ENCODE results near the gene SAMD1. TPM values are rescaled to one million over a fixed set of nuclear protein-coding genes. Genes with fewer than 3 reads are reported as not detected.

The SAMD1 gene
- total RNA-seq = 10 to 100 TPM; 24.8 to 25.3 TPM
- total RNA-seq = 29.2 to 95.0 reads per million in 2 donors

DNA sequence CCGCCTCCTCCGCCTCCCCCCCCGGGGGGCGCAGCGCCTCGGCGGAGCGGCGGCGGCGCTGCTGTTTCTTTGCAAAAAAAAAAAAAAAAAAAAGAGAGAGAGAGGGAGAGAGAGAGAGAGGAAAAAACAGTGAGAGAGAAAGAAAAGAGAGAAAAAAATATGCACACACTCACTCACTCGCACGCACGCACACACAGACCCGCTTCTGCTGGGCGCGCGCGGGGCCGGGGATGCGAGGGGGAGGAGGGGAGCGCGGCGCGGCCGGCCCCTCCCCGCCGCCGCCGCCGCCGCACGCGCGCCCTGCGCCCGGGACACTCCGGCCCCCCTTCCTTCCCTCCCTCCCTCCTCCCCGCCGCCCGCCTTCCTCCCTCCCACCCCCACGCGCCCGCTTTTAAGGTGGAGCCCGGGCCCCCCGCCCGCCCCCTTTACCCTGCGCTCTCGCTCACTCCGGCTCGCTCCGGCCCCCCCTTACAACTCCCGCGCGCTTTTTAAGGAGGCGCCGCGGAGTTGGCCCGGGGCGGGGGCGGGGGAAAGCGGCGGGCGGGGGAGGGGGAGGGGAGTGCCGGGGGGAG lies at the start of gene SAMD1:
Gene SAMD1, minus strand, starts transcription at position 243 of the 572 bp plus-strand sequence.
- peak within 1 kb of the TSS; percentile 98 for H3K4me3 Mint-ChIP-seq
- DNase-seq (peak; percentile 58 to 83 (median 82)), ATAC-seq (peak; percentile 74)
- no peaks in the 10 kb centered on the region for H3K9me3 ChIP-seq (ENCODE audit: control insufficient read depth, low read length, poor library complexity, severe bottlenecking)
- peak within 1 kb of the TSS; percentile 95 for H3K27ac Mint-ChIP-seq
- H3K4me1 Mint-ChIP-seq = peaks cover 12% of the 10 kb centered on the region
- H3K36me3 Mint-ChIP-seq (ENCODE audit: low read depth) = peaks cover 3% of the 10 kb centered on the region
- no peaks in the 10 kb centered on the region for H3K27me3 Mint-ChIP-seq

DNA sequence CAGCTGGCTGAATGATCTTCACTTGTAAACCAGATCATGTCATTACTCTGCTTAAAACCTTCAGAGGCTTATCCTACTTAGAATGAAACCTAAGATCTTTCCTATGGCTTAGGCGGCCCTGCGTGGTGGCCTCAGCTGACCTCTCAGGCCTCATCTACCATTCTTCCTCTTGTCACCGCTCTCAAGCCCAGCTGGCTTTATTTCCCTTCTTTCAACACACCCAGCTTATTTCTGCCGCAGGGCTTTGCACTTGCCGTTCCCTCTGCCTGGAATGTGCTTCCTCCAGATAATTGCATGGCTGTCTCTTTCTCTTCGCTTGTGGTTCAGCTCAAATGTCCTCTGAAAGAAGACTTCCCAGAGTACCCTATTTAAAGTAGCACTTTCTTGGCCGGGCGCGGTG lies 49.4 kb upstream of the SAMD1 start:
- no peak for ATAC-seq
- H3K27me3 Mint-ChIP-seq = no peaks in the 10 kb centered on the region
- no peak overlapping the region for H3K4me3 Mint-ChIP-seq
- peaks cover 24% of the 10 kb centered on the region for H3K4me1 Mint-ChIP-seq
- no peaks in the 10 kb centered on the region for H3K9me3 ChIP-seq (ENCODE audit: control insufficient read depth, low read length, poor library complexity, severe bottlenecking)
- H3K36me3 Mint-ChIP-seq (ENCODE audit: low read depth) = peaks cover 7% of the 10 kb centered on the region
- no peak overlapping the region for H3K27ac Mint-ChIP-seq
- DNase-seq = no peak

GRCh38 chr19:14138576-14139265 lies 48.2 kb upstream of the SAMD1 start:
- no peak for ATAC-seq
- peaks cover 24% of the 10 kb centered on the region for H3K4me1 Mint-ChIP-seq

GRCh38 chr19:14136509-14137281 lies 46.1 kb upstream of the SAMD1 start, which contains the start of gene ASF1B:
Gene ASF1B (minus strand): TSS chr19:14136589. CDS start chr19:14136456, 133 bp downstream.
- peak within 1 kb of the TSS; percentile 99 for H3K4me3 Mint-ChIP-seq
- H3K9me3 ChIP-seq (ENCODE audit: control insufficient read depth, low read length, poor library complexity, severe bottlenecking) = no peaks in the 10 kb centered on the region
- peaks cover 19% of the 10 kb centered on the region for H3K4me1 Mint-ChIP-seq
- H3K36me3 Mint-ChIP-seq (ENCODE audit: low read depth) = peaks cover 7% of the 10 kb centered on the region
- DNase-seq (peak; percentile 94 to 98 (median 94)), ATAC-seq (peak; percentile 85)
- peak within 1 kb of the TSS; percentile 92 for H3K27ac Mint-ChIP-seq
- no peaks in the 10 kb centered on the region for H3K27me3 Mint-ChIP-seq

More at GRCh38 chr19:14138576-14139265, 48.2 kb upstream of the SAMD1 start:
- H3K9me3 ChIP-seq (ENCODE audit: control insufficient read depth, low read length, poor library complexity, severe bottlenecking) = no peaks in the 10 kb centered on the region
- H3K27me3 Mint-ChIP-seq = no peaks in the 10 kb centered on the region
- peaks cover 7% of the 10 kb centered on the region for H3K36me3 Mint-ChIP-seq (ENCODE audit: low read depth)
- peak overlapping the region; percentile 79 for H3K4me3 Mint-ChIP-seq
- peak overlapping the region; percentile 92 for H3K27ac Mint-ChIP-seq
- no peak for DNase-seq

- Mint-ChIP-seq H3K27me3 (no peaks in the 10 kb centered on the region), H3K4me1 (peaks cover 19% of the 10 kb centered on the region), H3K4me3 (peak overlapping the region; percentile 99), H3K36me3 (ENCODE audit: low read depth) (peaks cover 7% of the 10 kb centered on the region), H3K27ac (no peak overlapping the region)
- DNase-seq = no peak
- ATAC-seq = no peak
- no peaks in the 10 kb centered on the region for H3K9me3 ChIP-seq (ENCODE audit: control insufficient read depth, low read length, poor library complexity, severe bottlenecking)
These were observed 45.5 kb upstream of the SAMD1 start for GRCh38 chr19:14135985-14136508.

- H3K27ac Mint-ChIP-seq = no peak overlapping the region
- peaks cover 7% of the 10 kb centered on the region for H3K36me3 Mint-ChIP-seq (ENCODE audit: low read depth)
- no peak for ATAC-seq
- peak overlapping the region; percentile 99 for H3K4me3 Mint-ChIP-seq
- peaks cover 19% of the 10 kb centered on the region for H3K4me1 Mint-ChIP-seq
- no peaks in the 10 kb centered on the region for H3K27me3 Mint-ChIP-seq
- no peaks in the 10 kb centered on the region for H3K9me3 ChIP-seq (ENCODE audit: control insufficient read depth, low read length, poor library complexity, severe bottlenecking)
- DNase-seq = no peak
These were observed 44.8 kb upstream of the SAMD1 start for GRCh38 chr19:14135355-14135754.

- no peaks in the 10 kb centered on the region for H3K4me1 Mint-ChIP-seq
- no peak overlapping the region for H3K4me3 Mint-ChIP-seq
- H3K27me3 Mint-ChIP-seq = no peaks in the 10 kb centered on the region
- no peaks in the 10 kb centered on the region for H3K9me3 ChIP-seq (ENCODE audit: control insufficient read depth, low read length, poor library complexity, severe bottlenecking)
- DNase-seq (no peak), ATAC-seq (no peak)
- no peak overlapping the region for H3K27ac Mint-ChIP-seq
- H3K36me3 Mint-ChIP-seq (ENCODE audit: low read depth) = no peaks in the 10 kb centered on the region
These were observed 37.5 kb upstream of the SAMD1 start for GRCh38 chr19:14127929-14128509.

- H3K4me1 Mint-ChIP-seq = no peaks in the 10 kb centered on the region
- DNase-seq (no peak), ATAC-seq (no peak)
- H3K4me3 Mint-ChIP-seq = no peak overlapping the region
- H3K27ac Mint-ChIP-seq = no peak overlapping the region
- H3K9me3 ChIP-seq (ENCODE audit: control insufficient read depth, low read length, poor library complexity, severe bottlenecking) = no peaks in the 10 kb centered on the region
- no peaks in the 10 kb centered on the region for H3K27me3 Mint-ChIP-seq
- H3K36me3 Mint-ChIP-seq (ENCODE audit: low read depth) = no peaks in the 10 kb centered on the region
These were observed 36.6 kb upstream of the SAMD1 start for GRCh38 chr19:14127176-14127575.

DNA sequence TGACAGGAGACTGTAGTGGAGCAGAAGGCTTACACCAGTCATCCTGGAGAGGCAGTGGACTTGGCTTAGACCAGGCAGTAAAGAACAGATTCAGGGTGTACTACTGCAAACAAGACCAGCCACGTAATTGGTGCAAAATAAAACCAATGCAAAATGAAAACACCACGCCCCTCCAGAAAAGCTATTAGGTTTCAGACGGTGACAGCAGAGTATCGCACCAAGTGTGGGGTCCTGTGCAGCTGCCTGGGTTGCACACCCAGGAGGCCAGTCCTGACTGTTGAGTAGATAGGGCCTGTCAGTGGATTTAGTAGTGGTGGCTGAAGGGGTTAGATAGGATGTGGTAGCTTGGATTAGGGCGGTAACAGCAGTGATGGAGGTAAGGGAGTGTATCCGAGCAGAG lies 32.4 kb upstream of the SAMD1 start:
- peak overlapping the region; percentile 47 for H3K27ac Mint-ChIP-seq
- no peaks in the 10 kb centered on the region for H3K36me3 Mint-ChIP-seq (ENCODE audit: low read depth)
- ATAC-seq (no peak), DNase-seq (no peak)
- no peak overlapping the region for H3K4me3 Mint-ChIP-seq
- no peaks in the 10 kb centered on the region for H3K9me3 ChIP-seq (ENCODE audit: control insufficient read depth, low read length, poor library complexity, severe bottlenecking)
- H3K4me1 Mint-ChIP-seq = peaks cover 9% of the 10 kb centered on the region
- H3K27me3 Mint-ChIP-seq = no peaks in the 10 kb centered on the region

GRCh38 chr19:14120497-14120780 lies 29.9 kb upstream of the SAMD1 start:
- Mint-ChIP-seq H3K4me3 (no peak overlapping the region), H3K36me3 (ENCODE audit: low read depth) (no peaks in the 10 kb centered on the region), H3K4me1 (peaks cover 26% of the 10 kb centered on the region), H3K27me3 (no peaks in the 10 kb centered on the region), H3K27ac (no peak overlapping the region)
- no peaks in the 10 kb centered on the region for H3K9me3 ChIP-seq (ENCODE audit: control insufficient read depth, low read length, poor library complexity, severe bottlenecking)
- DNase-seq (no peak), ATAC-seq (no peak)

DNA sequence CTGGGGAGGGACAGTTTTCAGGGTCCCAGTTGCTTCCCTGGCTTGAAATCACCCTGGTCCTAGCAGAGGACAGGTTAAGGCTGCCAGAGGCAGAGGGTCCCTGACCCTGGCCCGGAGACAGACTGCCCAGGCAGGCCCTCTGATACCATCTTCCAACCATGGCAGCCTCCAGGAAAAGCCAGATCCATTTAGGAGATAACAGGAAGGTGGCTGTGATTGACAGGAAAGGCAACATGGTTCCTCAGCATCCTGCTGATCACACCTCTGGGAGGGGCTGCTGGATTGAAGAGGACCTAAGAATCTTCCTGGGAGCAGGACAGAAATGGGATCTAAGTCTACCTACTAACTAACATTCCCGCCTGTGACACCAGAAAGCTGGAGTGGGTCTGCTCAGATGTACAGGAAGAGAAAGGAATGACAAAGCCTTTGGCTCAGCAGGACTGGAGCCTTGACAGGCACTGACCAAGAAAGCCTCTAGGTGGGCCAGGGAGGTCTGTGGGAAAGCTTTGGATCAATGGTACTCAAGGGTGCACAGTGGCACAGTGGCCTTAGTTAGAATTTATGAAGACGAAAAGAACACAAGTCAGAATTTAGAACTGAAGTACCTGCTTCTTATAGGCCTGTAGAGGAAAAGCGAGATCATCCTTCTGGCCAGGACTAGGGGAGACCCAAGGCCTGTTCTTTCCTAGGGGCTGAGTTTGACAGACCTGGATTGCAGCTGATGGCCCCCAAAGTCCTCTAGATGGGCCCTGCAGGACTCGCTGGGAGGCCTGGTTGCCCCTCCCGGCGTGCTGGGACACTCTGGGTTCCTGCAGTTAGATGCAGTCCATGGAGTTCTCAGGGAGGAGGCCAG lies 29.3 kb upstream of the SAMD1 start:
- H3K36me3 Mint-ChIP-seq (ENCODE audit: low read depth) = no peaks in the 10 kb centered on the region
- no peak overlapping the region for H3K4me3 Mint-ChIP-seq
- DNase-seq (no peak), ATAC-seq (no peak)
- no peak overlapping the region for H3K27ac Mint-ChIP-seq
- no peaks in the 10 kb centered on the region for H3K27me3 Mint-ChIP-seq
- no peaks in the 10 kb centered on the region for H3K9me3 ChIP-seq (ENCODE audit: control insufficient read depth, low read length, poor library complexity, severe bottlenecking)
- H3K4me1 Mint-ChIP-seq = peaks cover 28% of the 10 kb centered on the region

DNA sequence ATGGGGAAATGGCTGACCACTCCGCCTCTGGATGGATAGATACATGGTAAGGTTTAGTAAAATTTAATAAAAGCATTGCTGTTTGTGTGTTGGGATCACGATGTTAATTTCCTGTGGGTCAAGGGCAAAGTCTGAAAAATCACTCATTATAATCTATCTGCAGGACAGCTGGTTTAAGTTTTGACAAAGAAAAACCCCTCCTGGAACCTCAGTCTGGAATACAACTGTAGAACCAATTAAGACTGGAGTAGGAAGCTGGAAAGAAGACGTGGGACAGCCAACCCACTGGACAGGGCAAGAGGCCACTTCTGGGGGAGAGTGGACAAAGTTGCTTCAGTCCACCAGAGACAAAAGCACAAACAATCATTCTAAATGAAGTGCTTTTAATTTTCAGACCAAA lies 28.6 kb upstream of the SAMD1 start:
- no peaks in the 10 kb centered on the region for H3K36me3 Mint-ChIP-seq (ENCODE audit: low read depth)
- peak overlapping the region; percentile 91 for H3K27ac Mint-ChIP-seq
- peak overlapping the region; percentile 97 for H3K4me3 Mint-ChIP-seq
- H3K9me3 ChIP-seq (ENCODE audit: control insufficient read depth, low read length, poor library complexity, severe bottlenecking) = no peaks in the 10 kb centered on the region
- peaks cover 29% of the 10 kb centered on the region for H3K4me1 Mint-ChIP-seq
- H3K27me3 Mint-ChIP-seq = no peaks in the 10 kb centered on the region
- DNase-seq = no peak
- no peak for ATAC-seq
